ENCODE results near the gene THSD8.

The THSD8 gene

DNA sequence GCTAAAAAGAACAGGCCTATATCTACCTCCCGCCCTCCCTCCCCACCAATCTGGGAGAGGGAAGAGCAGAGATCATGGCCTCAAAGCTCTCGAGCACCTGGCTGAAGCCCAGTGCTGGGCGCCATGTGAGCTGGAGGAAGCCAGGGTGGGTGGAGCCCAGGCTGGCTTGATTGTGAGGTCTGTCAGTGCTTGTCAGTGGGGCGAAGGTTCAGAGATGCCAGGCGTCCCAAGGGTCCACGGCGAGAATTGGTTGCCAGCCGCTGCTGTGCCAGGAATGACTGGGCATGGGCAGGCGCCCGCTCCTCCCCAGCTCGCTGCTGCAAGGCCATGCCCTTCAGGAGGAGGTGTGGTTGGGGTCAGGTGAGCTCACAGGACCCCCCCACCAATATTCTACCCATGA is 38.8 kb upstream of the THSD8 start:
- H3K36me3 ChIP-seq (ENCODE audit: control insufficient read depth in 2 of 2, insufficient read depth in 1 of 2, low read length in 2 of 2) = peaks cover 0 to 23% of the 10 kb centered on the region in 2 experiments; a peak in 2 of 3 replicates
- no peaks in the 10 kb centered on the region for H3K9me3 ChIP-seq (ENCODE audit: control insufficient read depth, insufficient read depth, low read depth, low read length)
- ChIA-PET POLR2A (interaction anchor here (0.7 kb wide), 2 partner anchors 11 to 27 kb away, joined by 3 to 4 read pairs; no protein-coding TSS in a partner anchor), CTCF (interaction anchor here (0.7 to 14.1 kb wide), 6 partner anchors 11 to 85 kb away, joined by 3 to 386 read pairs (median 5); partner anchors contain the start of genes JUNB, PRDX2, RNASEH2A and THSD8)
- H3K4me3 ChIP-seq (ENCODE audit: low read depth, low read length) = no peak overlapping the region
- no peak for TF ChIP-seq ZNF514 (tag by site-specific recombination; IDR thresholded peaks at IDR 0.05)
- H3K27ac ChIP-seq (ENCODE audit: extremely low read depth, low read depth, low read length) = no peak overlapping the region
- H3K4me1 ChIP-seq (ENCODE audit: control insufficient read depth, insufficient read depth, low read length) = no peaks in the 10 kb centered on the region

DNA sequence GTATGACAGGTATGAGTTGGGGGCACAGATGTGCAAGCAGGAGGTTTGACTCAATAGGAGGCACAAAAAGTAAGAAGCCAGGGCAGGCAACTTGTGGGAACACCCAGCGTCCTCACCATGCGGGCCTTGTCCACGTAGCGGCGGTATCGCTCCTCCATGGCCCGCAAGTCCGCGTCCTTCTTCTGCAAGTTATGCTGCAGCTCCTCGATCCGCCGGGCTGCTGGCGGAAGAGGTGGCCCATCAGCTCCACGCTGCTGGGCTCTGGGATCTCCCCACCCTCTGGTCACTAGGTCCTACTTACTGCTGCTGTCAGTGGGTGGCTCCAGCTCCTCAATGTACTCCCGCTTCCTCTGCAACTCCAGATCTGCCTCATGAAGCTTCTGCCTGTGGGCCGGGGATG is 37.2 kb upstream of the THSD8 start:
- peaks cover 0 to 25% of the 10 kb centered on the region in 2 experiments; a peak in 2 of 3 replicates for H3K36me3 ChIP-seq (ENCODE audit: control insufficient read depth in 2 of 2, insufficient read depth in 1 of 2, low read length in 2 of 2)
- POLR2A ChIA-PET = interaction anchor here (1.2 to 1.4 kb wide), 2 partner anchors 43 to 83 kb away, joined by 3 to 7 read pairs; no protein-coding TSS in a partner anchor
- no peaks in the 10 kb centered on the region for H3K9me3 ChIP-seq (ENCODE audit: control insufficient read depth, insufficient read depth, low read depth, low read length)
- H3K27ac ChIP-seq (ENCODE audit: extremely low read depth, low read depth, low read length) = no peak overlapping the region
- TF ChIP-seq ZNF837 (tag by site-specific recombination; IDR thresholded peaks at IDR 0.05) = no peak
- TF ChIP-seq, protein P1, sequence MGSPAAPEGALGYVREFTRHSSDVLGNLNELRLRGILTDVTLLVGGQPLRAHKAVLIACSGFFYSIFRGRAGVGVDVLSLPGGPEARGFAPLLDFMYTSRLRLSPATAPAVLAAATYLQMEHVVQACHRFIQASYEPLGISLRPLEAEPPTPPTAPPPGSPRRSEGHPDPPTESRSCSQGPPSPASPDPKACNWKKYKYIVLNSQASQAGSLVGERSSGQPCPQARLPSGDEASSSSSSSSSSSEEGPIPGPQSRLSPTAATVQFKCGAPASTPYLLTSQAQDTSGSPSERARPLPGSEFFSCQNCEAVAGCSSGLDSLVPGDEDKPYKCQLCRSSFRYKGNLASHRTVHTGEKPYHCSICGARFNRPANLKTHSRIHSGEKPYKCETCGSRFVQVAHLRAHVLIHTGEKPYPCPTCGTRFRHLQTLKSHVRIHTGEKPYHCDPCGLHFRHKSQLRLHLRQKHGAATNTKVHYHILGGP (tag by site-specific recombination; IDR thresholded peaks at IDR 0.05) = no peak
- TF ChIP-seq, protein P2, sequence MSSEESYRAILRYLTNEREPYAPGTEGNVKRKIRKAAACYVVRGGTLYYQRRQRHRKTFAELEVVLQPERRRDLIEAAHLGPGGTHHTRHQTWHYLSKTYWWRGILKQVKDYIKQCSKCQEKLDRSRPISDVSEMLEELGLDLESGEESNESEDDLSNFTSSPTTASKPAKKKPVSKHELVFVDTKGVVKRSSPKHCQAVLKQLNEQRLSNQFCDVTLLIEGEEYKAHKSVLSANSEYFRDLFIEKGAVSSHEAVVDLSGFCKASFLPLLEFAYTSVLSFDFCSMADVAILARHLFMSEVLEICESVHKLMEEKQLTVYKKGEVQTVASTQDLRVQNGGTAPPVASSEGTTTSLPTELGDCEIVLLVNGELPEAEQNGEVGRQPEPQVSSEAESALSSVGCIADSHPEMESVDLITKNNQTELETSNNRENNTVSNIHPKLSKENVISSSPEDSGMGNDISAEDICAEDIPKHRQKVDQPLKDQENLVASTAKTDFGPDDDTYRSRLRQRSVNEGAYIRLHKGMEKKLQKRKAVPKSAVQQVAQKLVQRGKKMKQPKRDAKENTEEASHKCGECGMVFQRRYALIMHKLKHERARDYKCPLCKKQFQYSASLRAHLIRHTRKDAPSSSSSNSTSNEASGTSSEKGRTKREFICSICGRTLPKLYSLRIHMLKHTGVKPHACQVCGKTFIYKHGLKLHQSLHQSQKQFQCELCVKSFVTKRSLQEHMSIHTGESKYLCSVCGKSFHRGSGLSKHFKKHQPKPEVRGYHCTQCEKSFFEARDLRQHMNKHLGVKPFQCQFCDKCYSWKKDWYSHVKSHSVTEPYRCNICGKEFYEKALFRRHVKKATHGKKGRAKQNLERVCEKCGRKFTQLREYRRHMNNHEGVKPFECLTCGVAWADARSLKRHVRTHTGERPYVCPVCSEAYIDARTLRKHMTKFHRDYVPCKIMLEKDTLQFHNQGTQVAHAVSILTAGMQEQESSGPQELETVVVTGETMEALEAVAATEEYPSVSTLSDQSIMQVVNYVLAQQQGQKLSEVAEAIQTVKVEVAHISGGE (tag by site-specific recombination; conservative IDR thresholded peaks at IDR 0.05; ENCODE audit: low read depth) = no peak
- TF ChIP-seq, protein P3, sequence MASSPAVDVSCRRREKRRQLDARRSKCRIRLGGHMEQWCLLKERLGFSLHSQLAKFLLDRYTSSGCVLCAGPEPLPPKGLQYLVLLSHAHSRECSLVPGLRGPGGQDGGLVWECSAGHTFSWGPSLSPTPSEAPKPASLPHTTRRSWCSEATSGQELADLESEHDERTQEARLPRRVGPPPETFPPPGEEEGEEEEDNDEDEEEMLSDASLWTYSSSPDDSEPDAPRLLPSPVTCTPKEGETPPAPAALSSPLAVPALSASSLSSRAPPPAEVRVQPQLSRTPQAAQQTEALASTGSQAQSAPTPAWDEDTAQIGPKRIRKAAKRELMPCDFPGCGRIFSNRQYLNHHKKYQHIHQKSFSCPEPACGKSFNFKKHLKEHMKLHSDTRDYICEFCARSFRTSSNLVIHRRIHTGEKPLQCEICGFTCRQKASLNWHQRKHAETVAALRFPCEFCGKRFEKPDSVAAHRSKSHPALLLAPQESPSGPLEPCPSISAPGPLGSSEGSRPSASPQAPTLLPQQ (tag by site-specific recombination; IDR thresholded peaks at IDR 0.05) = no peak
- no peak for TF ChIP-seq ZNF747 (tag by site-specific recombination; IDR thresholded peaks at IDR 0.05)
- TF ChIP-seq ZNF423 (tag by site-specific recombination; IDR thresholded peaks at IDR 0.05) = no peak
- no peak for TF ChIP-seq ZNF391 (tag by site-specific recombination; IDR thresholded peaks at IDR 0.05; ENCODE audit: borderline replicate concordance, low read depth)
- TF ChIP-seq REPIN1 (tag by site-specific recombination; IDR thresholded peaks at IDR 0.05; ENCODE audit: low read depth) = no peak
- TF ChIP-seq ZFP69B (tag by site-specific recombination; IDR thresholded peaks at IDR 0.05) = no peak
- no peak for TF ChIP-seq MZF1 (tag by site-specific recombination; IDR thresholded peaks at IDR 0.05; ENCODE audit: borderline replicate concordance)
- TF ChIP-seq, protein P4, sequence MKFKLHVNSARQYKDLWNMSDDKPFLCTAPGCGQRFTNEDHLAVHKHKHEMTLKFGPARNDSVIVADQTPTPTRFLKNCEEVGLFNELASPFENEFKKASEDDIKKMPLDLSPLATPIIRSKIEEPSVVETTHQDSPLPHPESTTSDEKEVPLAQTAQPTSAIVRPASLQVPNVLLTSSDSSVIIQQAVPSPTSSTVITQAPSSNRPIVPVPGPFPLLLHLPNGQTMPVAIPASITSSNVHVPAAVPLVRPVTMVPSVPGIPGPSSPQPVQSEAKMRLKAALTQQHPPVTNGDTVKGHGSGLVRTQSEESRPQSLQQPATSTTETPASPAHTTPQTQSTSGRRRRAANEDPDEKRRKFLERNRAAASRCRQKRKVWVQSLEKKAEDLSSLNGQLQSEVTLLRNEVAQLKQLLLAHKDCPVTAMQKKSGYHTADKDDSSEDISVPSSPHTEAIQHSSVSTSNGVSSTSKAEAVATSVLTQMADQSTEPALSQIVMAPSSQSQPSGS (tag by site-specific recombination; IDR thresholded peaks at IDR 0.05; ENCODE audit: low read depth) = no peak
- no peak for TF ChIP-seq ZNF555 (tag by site-specific recombination; conservative IDR thresholded peaks at IDR 0.05)
- TF ChIP-seq ZNF146 (tag by site-specific recombination; IDR thresholded peaks at IDR 0.05) = no peak
- TF ChIP-seq ZNF214 (tag by site-specific recombination; IDR thresholded peaks at IDR 0.05; ENCODE audit: borderline replicate concordance) = no peak
- no peak for TF ChIP-seq ZNF416 (tag by site-specific recombination; IDR thresholded peaks at IDR 0.05)
- no peak for TF ChIP-seq ZNF221 (tag by site-specific recombination; IDR thresholded peaks at IDR 0.05; ENCODE audit: borderline replicate concordance)
- TF ChIP-seq, protein P5, sequence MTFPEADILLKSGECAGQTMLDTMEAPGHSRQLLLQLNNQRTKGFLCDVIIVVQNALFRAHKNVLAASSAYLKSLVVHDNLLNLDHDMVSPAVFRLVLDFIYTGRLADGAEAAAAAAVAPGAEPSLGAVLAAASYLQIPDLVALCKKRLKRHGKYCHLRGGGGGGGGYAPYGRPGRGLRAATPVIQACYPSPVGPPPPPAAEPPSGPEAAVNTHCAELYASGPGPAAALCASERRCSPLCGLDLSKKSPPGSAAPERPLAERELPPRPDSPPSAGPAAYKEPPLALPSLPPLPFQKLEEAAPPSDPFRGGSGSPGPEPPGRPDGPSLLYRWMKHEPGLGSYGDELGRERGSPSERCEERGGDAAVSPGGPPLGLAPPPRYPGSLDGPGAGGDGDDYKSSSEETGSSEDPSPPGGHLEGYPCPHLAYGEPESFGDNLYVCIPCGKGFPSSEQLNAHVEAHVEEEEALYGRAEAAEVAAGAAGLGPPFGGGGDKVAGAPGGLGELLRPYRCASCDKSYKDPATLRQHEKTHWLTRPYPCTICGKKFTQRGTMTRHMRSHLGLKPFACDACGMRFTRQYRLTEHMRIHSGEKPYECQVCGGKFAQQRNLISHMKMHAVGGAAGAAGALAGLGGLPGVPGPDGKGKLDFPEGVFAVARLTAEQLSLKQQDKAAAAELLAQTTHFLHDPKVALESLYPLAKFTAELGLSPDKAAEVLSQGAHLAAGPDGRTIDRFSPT (tag by site-specific recombination; IDR thresholded peaks at IDR 0.05) = no peak
- TF ChIP-seq KLF8 (tag by site-specific recombination; IDR thresholded peaks at IDR 0.05) = no peak
- H3K4me3 ChIP-seq (ENCODE audit: low read depth, low read length) = no peak overlapping the region
- CTCF ChIA-PET = interaction anchor here (0.7 to 14.1 kb wide), 11 partner anchors 9 to 304 kb away, joined by 3 to 386 read pairs (median 7); partner anchors contain the start of genes JUNB, PRDX2, RNASEH2A and THSD8
- H3K4me1 ChIP-seq (ENCODE audit: control insufficient read depth, insufficient read depth, low read length) = no peaks in the 10 kb centered on the region
